ENCODE results near the gene GALNT9. TPM values are rescaled to one million over a fixed set of nuclear protein-coding genes. Genes with fewer than 3 reads are reported as not detected.
"Not testable (repeated sequence)": the region's sequence is repeated elsewhere in the genome, so short reads cannot be mapped to it uniquely, and the experiment has no call there.

Gene GALNT9
- total RNA-seq, 1 experiment from 2014 or later = not detected

DNA sequence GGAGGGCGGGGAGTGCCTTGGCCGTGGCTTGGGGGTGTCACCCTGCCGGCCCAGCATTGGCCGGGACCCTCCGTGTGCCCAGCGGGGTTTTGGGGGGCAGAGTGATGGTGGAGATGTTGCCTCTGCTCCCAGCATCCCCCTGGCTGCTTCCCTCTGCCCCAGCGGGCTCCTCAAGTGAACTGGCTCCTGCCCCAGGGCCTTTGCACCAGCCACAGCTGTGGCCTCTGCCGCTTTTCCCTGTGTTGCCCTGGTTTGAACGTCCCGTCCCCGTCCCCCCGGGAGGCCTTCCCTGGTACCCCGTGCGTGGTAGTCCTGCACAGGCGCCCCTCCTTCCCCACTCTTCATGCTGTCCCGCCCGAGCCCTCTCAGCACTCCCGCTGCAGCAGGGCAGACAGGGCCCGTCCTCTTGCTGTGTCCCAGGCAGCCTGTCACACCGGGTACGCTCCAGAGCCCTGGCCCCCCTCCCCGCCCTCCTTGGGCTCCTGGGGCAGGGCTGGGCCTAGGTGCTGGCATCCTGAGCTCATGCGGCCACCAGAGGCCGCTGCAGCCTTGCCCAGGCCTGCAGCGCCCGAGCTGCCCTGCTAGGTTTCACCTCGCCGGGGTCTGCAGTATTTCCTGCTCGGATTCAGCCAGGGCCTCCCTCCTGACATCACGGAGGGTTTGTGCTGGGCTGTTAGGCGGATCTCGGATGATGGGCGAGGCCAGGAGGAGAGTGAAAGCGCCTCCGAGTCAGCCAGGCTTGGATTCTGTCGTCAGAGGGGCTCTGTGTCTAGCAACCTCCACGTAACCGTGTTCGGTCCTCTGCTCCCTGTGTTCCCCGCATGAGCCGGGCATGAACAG, 175.7 kb downstream of the GALNT9 start:
- H3K36me3 ChIP-seq (ENCODE audit: insufficient read depth, low read length) = peaks cover 26% of the 10 kb centered on the region

GRCh38 chr12:132152953-132153352, 176.4 kb downstream of the GALNT9 start:
- Histone ChIP-seq H3K9me2 (replicated peaks; ENCODE audit: insufficient read depth, low read length) (no peaks in the 10 kb centered on the region), H3K27ac (ENCODE audit: low read length) (no peak overlapping the region), H3K9me3 (ENCODE audit: low read length) (0 out of 2 replicates have a peak, but pooled peaks cover 3% of the 10 kb centered on the region), H3K4me1 (ENCODE audit: low read length) (no peaks in the 10 kb centered on the region), H3K79me2 (ENCODE audit: low read length) (0 out of 2 replicates have a peak, but pooled peaks cover 2% of the 10 kb centered on the region), H4K20me1 (ENCODE audit: insufficient read depth, low read depth, low read length) (no peaks in the 10 kb centered on the region), H3K4me3 (ENCODE audit: low read length) (no peak overlapping the region), H3K36me3 (ENCODE audit: insufficient read depth, low read length) (peaks cover 28% of the 10 kb centered on the region), H3K27me3 (ENCODE audit: low read length) (no peaks in the 10 kb centered on the region), H3K4me2 (ENCODE audit: low read depth, low read length, poor library complexity, severe bottlenecking) (no peak overlapping the region), H3K9ac (ENCODE audit: low read length) (no peak overlapping the region), H2AFZ (ENCODE audit: low read length) (no peak overlapping the region)
- no peak for DNase-seq

More for the DNA sequence above, 175.7 kb downstream of the GALNT9 start:
- no peak overlapping the region for H3K27ac ChIP-seq (ENCODE audit: low read length)
- peak; percentile 91 for DNase-seq
- no peaks in the 10 kb centered on the region for H3K9me2 ChIP-seq (replicated peaks; ENCODE audit: insufficient read depth, low read length)
- no peaks in the 10 kb centered on the region for H3K79me2 ChIP-seq (ENCODE audit: low read length)
- no peak overlapping the region for H3K4me3 ChIP-seq (ENCODE audit: low read length)
- no peak overlapping the region for H3K4me2 ChIP-seq (ENCODE audit: low read depth, low read length, poor library complexity, severe bottlenecking)
- no peaks in the 10 kb centered on the region for H3K27me3 ChIP-seq (ENCODE audit: low read length)
- no peak overlapping the region for H2AFZ ChIP-seq (ENCODE audit: low read length)
- H3K9ac ChIP-seq (ENCODE audit: low read length) = no peak overlapping the region
- H4K20me1 ChIP-seq (ENCODE audit: insufficient read depth, low read depth, low read length) = no peaks in the 10 kb centered on the region
- no peaks in the 10 kb centered on the region for H3K4me1 ChIP-seq (ENCODE audit: low read length)
- 0 out of 2 replicates have a peak, but pooled peaks cover 3% of the 10 kb centered on the region for H3K9me3 ChIP-seq (ENCODE audit: low read length)

- Histone ChIP-seq H3K79me2 (ENCODE audit: low read length) (peaks cover 4% of the 10 kb centered on the region; the same call in 1 of the 2 replicates), H3K4me2 (ENCODE audit: low read depth, low read length, poor library complexity, severe bottlenecking) (no peak overlapping the region), H3K4me3 (ENCODE audit: low read length) (no peak overlapping the region), H3K27me3 (ENCODE audit: low read length) (no peaks in the 10 kb centered on the region), H3K9me3 (ENCODE audit: low read length) (0 out of 2 replicates have a peak, but pooled peaks cover 3% of the 10 kb centered on the region), H3K4me1 (ENCODE audit: low read length) (no peaks in the 10 kb centered on the region), H2AFZ (ENCODE audit: low read length) (no peak overlapping the region), H3K36me3 (ENCODE audit: insufficient read depth, low read length) (peaks cover 23% of the 10 kb centered on the region), H3K9me2 (replicated peaks; ENCODE audit: insufficient read depth, low read length) (no peaks in the 10 kb centered on the region), H3K27ac (ENCODE audit: low read length) (no peak overlapping the region), H3K9ac (ENCODE audit: low read length) (no peak overlapping the region), H4K20me1 (ENCODE audit: insufficient read depth, low read depth, low read length) (no peaks in the 10 kb centered on the region)
- no peak for DNase-seq
Observed at GRCh38 chr12:132152411-132152821, 177.0 kb downstream of the GALNT9 start.

GRCh38 chr12:132151766-132152410, 177.5 kb downstream of the GALNT9 start:
- peaks cover 19% of the 10 kb centered on the region for H3K36me3 ChIP-seq (ENCODE audit: insufficient read depth, low read length)
- no peaks in the 10 kb centered on the region for H3K27me3 ChIP-seq (ENCODE audit: low read length)
- no peaks in the 10 kb centered on the region for H4K20me1 ChIP-seq (ENCODE audit: insufficient read depth, low read depth, low read length)
- no peak overlapping the region for H3K9ac ChIP-seq (ENCODE audit: low read length)
- no peak for DNase-seq
- no peaks in the 10 kb centered on the region for H3K4me1 ChIP-seq (ENCODE audit: low read length)
- no peaks in the 10 kb centered on the region for H3K9me2 ChIP-seq (replicated peaks; ENCODE audit: insufficient read depth, low read length)
- H3K27ac ChIP-seq (ENCODE audit: low read length) = no peak overlapping the region
- no peak overlapping the region for H2AFZ ChIP-seq (ENCODE audit: low read length)
- 0 out of 2 replicates have a peak, but pooled peaks cover under 1% of the 10 kb centered on the region for H3K9me3 ChIP-seq (ENCODE audit: low read length)
- H3K4me2 ChIP-seq (ENCODE audit: low read depth, low read length, poor library complexity, severe bottlenecking) = no peak overlapping the region
- H3K79me2 ChIP-seq (ENCODE audit: low read length) = peaks cover 9% of the 10 kb centered on the region
- H3K4me3 ChIP-seq (ENCODE audit: low read length) = no peak overlapping the region

DNA sequence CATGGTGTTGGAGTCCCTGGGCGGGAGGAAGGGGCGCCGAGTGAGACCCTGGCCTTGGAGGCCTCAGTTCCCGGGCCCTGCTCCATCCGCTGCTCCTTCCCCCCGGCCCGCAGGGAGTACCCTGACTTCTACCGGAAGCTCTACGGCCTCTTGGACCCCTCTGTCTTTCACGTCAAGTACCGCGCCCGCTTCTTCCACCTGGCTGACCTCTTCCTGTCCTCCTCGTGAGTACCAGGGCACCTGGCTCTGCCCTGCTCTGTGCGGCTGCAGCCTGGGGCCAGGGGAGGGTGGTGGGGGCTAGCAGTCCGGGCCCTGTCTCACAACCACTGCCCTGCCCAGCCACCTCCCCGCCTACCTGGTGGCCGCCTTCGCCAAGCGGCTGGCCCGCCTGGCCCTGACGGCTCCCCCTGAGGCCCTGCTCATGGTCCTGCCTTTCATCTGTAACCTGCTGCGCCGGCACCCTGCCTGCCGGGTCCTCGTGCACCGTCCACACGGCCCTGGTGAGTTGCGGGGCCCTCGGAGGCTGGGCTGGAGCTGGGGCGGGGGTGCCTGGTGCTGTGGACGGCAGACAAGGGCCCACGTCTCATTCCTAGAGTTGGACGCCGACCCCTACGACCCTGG, 178.1 kb downstream of the GALNT9 start:
- H4K20me1 ChIP-seq (ENCODE audit: insufficient read depth, low read depth, low read length) = no peaks in the 10 kb centered on the region
- H3K4me3 ChIP-seq (ENCODE audit: low read length) = no peak overlapping the region
- H3K9me2 ChIP-seq (replicated peaks; ENCODE audit: insufficient read depth, low read length) = no peaks in the 10 kb centered on the region
- peaks cover 19% of the 10 kb centered on the region for H3K36me3 ChIP-seq (ENCODE audit: insufficient read depth, low read length)
- H2AFZ ChIP-seq (ENCODE audit: low read length) = no peak overlapping the region
- H3K27me3 ChIP-seq (ENCODE audit: low read length) = no peaks in the 10 kb centered on the region
- peaks cover 15% of the 10 kb centered on the region for H3K79me2 ChIP-seq (ENCODE audit: low read length)
- no peak overlapping the region for H3K9ac ChIP-seq (ENCODE audit: low read length)
- no peaks in the 10 kb centered on the region for H3K9me3 ChIP-seq (ENCODE audit: low read length)
- H3K4me1 ChIP-seq (ENCODE audit: low read length) = no peaks in the 10 kb centered on the region
- no peak overlapping the region for H3K27ac ChIP-seq (ENCODE audit: low read length)
- no peak for DNase-seq
- H3K4me2 ChIP-seq (ENCODE audit: low read depth, low read length, poor library complexity, severe bottlenecking) = no peak overlapping the region

GRCh38 chr12:132150780-132151144, 178.6 kb downstream of the GALNT9 start:
- no peak for DNase-seq
- no peaks in the 10 kb centered on the region for H3K9me2 ChIP-seq (replicated peaks; ENCODE audit: insufficient read depth, low read length)
- H3K4me1 ChIP-seq (ENCODE audit: low read length) = peaks cover 1% of the 10 kb centered on the region
- H3K9me3 ChIP-seq (ENCODE audit: low read length) = no peaks in the 10 kb centered on the region
- H3K4me2 ChIP-seq (ENCODE audit: low read depth, low read length, poor library complexity, severe bottlenecking) = no peak overlapping the region
- peaks cover 20% of the 10 kb centered on the region for H3K79me2 ChIP-seq (ENCODE audit: low read length)
- H3K4me3 ChIP-seq (ENCODE audit: low read length) = no peak overlapping the region
- H3K27me3 ChIP-seq (ENCODE audit: low read length) = no peaks in the 10 kb centered on the region
- peaks cover 19% of the 10 kb centered on the region; the same call in 1 of the 2 replicates for H3K36me3 ChIP-seq (ENCODE audit: insufficient read depth, low read length)
- no peak overlapping the region for H3K27ac ChIP-seq (ENCODE audit: low read length)
- H3K9ac ChIP-seq (ENCODE audit: low read length) = no peak overlapping the region
- H4K20me1 ChIP-seq (ENCODE audit: insufficient read depth, low read depth, low read length) = 0 out of 2 replicates have a peak, but pooled peaks cover 3% of the 10 kb centered on the region
- H2AFZ ChIP-seq (ENCODE audit: low read length) = no peak overlapping the region

- H3K9me3 ChIP-seq (ENCODE audit: low read length); H3K4me1 ChIP-seq (ENCODE audit: low read length); H3K4me3 ChIP-seq (ENCODE audit: low read length); H3K9ac ChIP-seq (ENCODE audit: low read length); DNase-seq; H3K27me3 ChIP-seq (ENCODE audit: low read length); H3K9me2 ChIP-seq (replicated peaks; ENCODE audit: insufficient read depth, low read length); H3K4me2 ChIP-seq (ENCODE audit: low read depth, low read length, poor library complexity, severe bottlenecking); H2AFZ ChIP-seq (ENCODE audit: low read length); H3K27ac ChIP-seq (ENCODE audit: low read length): not testable (repeated sequence)
- Histone ChIP-seq H4K20me1 (ENCODE audit: insufficient read depth, low read depth, low read length) (peaks cover 11% of the 10 kb centered on the region; the same call in 1 of the 2 replicates), H3K79me2 (ENCODE audit: low read length) (peaks cover 32% of the 10 kb centered on the region), H3K36me3 (ENCODE audit: insufficient read depth, low read length) (peaks cover 14% of the 10 kb centered on the region; the same call in 1 of the 2 replicates)
Observed at GRCh38 chr12:132149526-132149925, 179.9 kb downstream of the GALNT9 start.
